ENCODE measurements around the gene PTPRE.
A peak's percentile ranks its signal among the peaks of the same experiment; 100 is the strongest.

PTPRE gene

DNA sequence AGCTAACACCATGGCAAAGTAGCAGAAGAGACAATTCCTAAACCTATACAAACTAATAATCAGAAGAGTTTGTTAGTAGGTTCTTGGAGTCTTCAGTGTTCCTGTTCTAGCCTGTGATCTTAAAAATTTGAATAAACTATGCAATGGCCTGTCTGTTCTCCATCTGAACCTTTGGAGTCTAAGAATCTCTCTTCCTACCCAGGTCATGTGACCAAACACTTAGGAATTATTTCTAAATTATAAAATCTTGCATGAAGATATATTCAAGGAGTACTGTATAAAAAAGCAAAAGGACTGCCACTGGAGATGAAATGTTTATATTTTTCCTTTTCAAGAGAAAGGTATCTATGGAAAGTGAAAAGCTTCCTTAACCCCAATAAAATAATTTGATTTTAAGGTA, 216.9 kb downstream of the PTPRE start:
- DNase-seq (ENCODE audit: low read depth in 2 of 2) = no peak

DNA sequence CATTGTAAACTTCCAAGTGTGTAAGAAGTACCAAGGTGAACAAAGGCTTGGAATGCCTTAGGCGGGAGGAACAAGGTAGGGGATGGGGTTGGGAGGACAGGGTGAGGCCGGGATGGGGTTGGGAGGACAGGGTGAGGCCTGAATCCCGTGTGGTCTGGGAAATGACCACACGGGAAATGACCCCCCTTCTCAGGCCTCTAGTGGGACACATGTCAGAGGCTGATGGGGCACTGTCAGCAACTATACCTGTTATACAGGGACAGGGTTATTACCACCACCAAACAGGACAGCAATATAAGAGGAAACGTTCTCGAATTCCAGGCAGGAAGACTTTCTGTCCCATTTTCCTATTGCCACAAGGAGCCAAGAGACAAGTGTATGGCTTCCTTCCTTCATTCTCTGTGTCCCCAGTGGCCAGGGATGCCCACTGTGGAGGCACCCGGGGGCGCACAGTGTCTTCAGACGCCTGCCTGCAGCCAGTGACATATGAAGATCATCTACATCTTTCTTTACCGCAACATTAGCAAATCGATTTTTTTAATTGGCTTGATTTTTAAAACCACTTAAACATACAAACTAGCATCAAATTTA, 218.0 kb downstream of the PTPRE start:
- no peak for DNase-seq (ENCODE audit: low read depth in 2 of 2)

DNA sequence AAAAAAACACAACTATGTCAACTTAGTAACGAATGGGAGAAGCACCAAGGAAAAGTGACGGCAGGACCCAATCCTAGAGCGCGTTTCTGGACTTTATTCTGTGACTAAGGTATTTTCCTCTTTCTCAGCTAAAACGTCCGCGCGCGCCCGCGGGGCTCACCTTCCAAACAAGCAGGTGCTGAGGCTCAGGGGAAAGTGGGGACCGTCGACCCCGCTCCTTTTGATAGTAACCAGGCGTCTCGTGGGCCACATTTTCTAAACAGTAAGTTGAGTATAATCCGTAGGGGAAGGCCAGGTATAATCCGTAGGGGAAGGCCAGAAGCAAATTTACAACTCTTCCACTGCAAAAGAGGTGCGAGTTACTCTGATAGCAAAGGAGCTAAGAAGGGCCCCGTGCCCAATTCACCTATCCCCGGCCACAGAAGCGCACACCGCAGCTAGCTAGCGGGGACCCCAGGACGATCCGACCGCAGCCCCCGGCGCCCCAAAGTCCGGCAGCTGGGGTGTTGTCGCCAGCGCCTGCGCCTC, 218.6 kb downstream of the PTPRE start:
- DNase-seq (ENCODE audit: low read depth in 2 of 2) = peak in 1 of 2 experiments; percentile 15

DNA sequence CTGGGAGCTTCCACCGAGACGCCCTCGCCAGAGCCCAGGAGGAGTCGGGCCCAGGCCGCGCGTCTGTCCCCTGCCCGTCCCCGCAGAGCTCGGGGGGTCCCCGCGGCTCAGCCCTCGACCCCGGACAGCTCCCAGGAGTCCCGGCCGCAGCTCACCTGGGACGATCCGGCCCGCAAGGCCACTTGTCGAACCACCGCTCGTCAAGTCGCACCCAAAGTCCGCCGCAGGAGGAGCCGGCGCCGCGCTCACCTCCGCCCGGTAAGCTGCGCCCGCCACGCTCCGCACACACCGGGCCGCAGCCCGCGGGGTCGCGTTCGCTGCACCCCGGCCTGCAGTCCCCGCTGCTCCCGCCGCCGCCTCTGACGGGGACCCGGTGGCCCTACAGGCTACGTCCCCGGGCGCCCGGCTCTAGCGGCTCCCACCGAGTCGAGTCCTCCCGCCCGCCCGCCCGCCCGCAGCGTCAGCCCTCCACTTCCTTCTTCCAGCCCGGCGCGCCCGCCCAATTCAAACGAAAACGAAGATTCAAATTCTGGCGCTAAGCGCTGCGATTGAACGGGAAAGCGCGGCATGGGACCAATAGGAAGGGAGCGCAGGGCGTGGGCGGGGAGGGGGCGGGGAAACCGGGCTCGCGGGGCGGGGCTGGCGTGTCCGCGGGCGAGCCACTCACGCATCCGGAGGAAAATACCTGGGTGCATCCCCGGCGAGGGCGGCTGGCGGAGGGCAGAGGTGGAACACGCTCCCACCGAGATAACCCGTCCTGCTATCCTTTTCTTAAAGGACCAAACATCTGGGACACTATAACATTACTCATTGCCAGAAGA, 219.3 kb downstream of the PTPRE start, which contains the start of gene MKI67:
Gene MKI67, minus strand, starts transcription at position 480 of the 821 bp plus-strand sequence. CDS start 756 bp downstream, outside the sequence.
- peak; percentile 77 to 86 for DNase-seq (ENCODE audit: low read depth in 2 of 2)

DNA sequence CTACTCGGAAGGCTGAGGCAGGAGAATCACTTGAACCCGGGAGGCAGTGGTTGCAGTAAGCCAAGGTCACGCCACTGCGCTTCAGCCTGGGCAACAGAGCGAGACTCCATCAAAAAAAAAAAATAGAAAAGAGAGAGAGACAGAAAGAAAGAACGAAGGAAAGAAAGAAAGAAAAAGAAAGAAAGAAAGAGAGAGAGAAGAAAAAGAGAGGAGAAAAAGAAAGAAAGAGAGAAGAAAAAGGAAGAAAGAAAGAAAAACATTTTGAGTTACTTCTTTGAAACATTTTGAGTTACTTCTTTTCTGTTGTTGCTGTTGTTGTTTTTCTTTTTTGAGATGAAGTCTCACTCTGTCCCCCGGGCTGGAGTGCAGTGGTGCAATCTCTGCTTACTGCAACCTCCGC, 221.7 kb downstream of the PTPRE start:
- no peak for DNase-seq (ENCODE audit: low read depth in 2 of 2)

DNA sequence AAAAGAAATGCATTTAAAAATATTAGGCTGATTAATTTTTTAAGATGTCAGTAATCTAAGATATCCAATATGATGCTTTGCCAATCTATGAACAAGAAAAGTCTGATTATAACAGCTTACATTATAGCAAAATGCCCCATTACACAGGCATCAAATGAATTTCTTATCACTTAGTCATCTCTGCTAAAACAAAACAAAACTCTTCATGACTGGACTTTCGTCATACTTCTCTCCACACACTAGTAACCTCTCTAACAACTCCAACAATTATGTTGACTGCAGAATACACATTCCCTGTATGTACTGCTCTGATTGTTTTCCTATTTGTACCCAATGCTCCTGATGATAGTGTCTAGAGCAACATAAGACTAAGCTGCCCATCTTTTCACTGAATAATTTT, 223.1 kb downstream of the PTPRE start:
- DNase-seq (ENCODE audit: low read depth in 2 of 2) = no peak

All from stimulated activated CD4-positive, alpha-beta T cell treated with anti-CD3 and anti-CD28 coated beads, Interleukin-12 subunit alpha, Interleukin-12 subunit beta, amount 100 ng/mL, for 24 hours (primary cell).